Right atrium auricular region (tissue), 2 donors: ENCODE data around the gene PARG. TPM values are rescaled to one million over a fixed set of nuclear protein-coding genes. Genes with fewer than 3 reads are reported as not detected.

Experiments
- DNase-seq: peaks from one replicate; pipeline ENCODE4 v3.0.0-alpha.2; 2019; ENCODE audit warnings: low spot score
- H3K27ac ChIP-seq, 2 donors: fragments of 200-600 bp; sonication (generic); 1 replicate in 1 of 2; 2 replicates in 1 of 2; pipeline ENCODE4 v1.5.1; 2016 to 2019
- H3K27me3 ChIP-seq, 2 donors: fragments of 200-600 bp; sonication (generic); one replicate each; pipeline versions ENCODE4 v1.5.1 to v1.6.0; 2017 to 2019
- H3K36me3 ChIP-seq: fragments of 200-600 bp; sonication (generic); one replicate; pipeline ENCODE4 v1.5.1; 2016
- H3K4me1 ChIP-seq, 2 donors: fragments of 200-600 bp; sonication (generic); one replicate each; pipeline versions ENCODE4 v1.5.1 to v1.6.0; 2017 to 2019
- H3K4me3 ChIP-seq, 2 donors: fragments of 200-600 bp; sonication (generic); 1 replicate in 1 of 2; 2 replicates in 1 of 2; pipeline ENCODE4 v1.5.1; 2017 to 2019; ENCODE audit warnings: mild to moderate bottlenecking in 1 of 2, moderate library complexity in 1 of 2
- H3K9me3 ChIP-seq, 2 donors: fragments of 200-600 bp; sonication (generic); one replicate each; pipeline ENCODE4 v1.5.1; 2019
- CTCF ChIP-seq, 2 donors: fragments of 200-600 bp; sonication (generic); IDR thresholded peaks; one replicate each; pipeline ENCODE4 v1.5.1; 2019; ENCODE audit warnings: antibody characterized with exemption in 2 of 2
- total RNA-seq, 2 donors: library from RNA; depleted of rRNA; stranded (reverse); fragments of >200 nt; gene quantifications; one replicate each; pipeline ENCODE4 v1.1.0, GENCODE V29; 2016

PARG gene
- total RNA-seq, 2 donors from 2014 or later, result 16.0 to 19.5 TPM

GRCh38 chr10:49837685-49838084 lies 104.1 kb downstream of the PARG start:
- no peaks in the 10 kb centered on the region for H3K4me1 ChIP-seq
- no peaks in the 10 kb centered on the region for H3K27me3 ChIP-seq
- no peaks in the 10 kb centered on the region for H3K9me3 ChIP-seq
- H3K4me3 ChIP-seq, result no peak overlapping the region
- no peak overlapping the region for H3K27ac ChIP-seq
- DNase-seq, result no peak
- no peak for TF ChIP-seq CTCF (IDR thresholded peaks at IDR 0.05)
- peaks cover 31% of the 10 kb centered on the region for H3K36me3 ChIP-seq

- no peak for TF ChIP-seq CTCF (IDR thresholded peaks at IDR 0.05)
- Histone ChIP-seq H3K27me3 (no peaks in the 10 kb centered on the region), H3K9me3 (no peaks in the 10 kb centered on the region), H3K36me3 (peaks cover 25% of the 10 kb centered on the region), H3K4me3 (no peak overlapping the region), H3K27ac (no peak overlapping the region), H3K4me1 (no peaks in the 10 kb centered on the region)
- DNase-seq, result no peak
Measured at GRCh38 chr10:49837051-49837478, 104.8 kb downstream of the PARG start.

- Histone ChIP-seq H3K4me1 (no peaks in the 10 kb centered on the region), H3K9me3 (no peaks in the 10 kb centered on the region), H3K36me3 (peaks cover 24% of the 10 kb centered on the region), H3K4me3 (no peak overlapping the region), H3K27me3 (no peaks in the 10 kb centered on the region), H3K27ac (no peak overlapping the region)
- TF ChIP-seq CTCF (IDR thresholded peaks at IDR 0.05), result no peak
- no peak for DNase-seq
Measured at GRCh38 chr10:49834976-49835375, 106.9 kb downstream of the PARG start.

GRCh38 chr10:49834201-49834600 lies 107.6 kb downstream of the PARG start:
- H3K27ac ChIP-seq, result no peak overlapping the region
- H3K36me3 ChIP-seq, result peaks cover 16% of the 10 kb centered on the region

GRCh38 chr10:49833168-49833567 lies 108.7 kb downstream of the PARG start:
- Histone ChIP-seq H3K27me3 (no peaks in the 10 kb centered on the region), H3K9me3 (no peaks in the 10 kb centered on the region), H3K36me3 (peaks cover 7% of the 10 kb centered on the region), H3K4me1 (no peaks in the 10 kb centered on the region), H3K27ac (no peak overlapping the region), H3K4me3 (no peak overlapping the region)
- no peak for DNase-seq
- no peak for TF ChIP-seq CTCF (IDR thresholded peaks at IDR 0.05)

More at GRCh38 chr10:49834201-49834600, 107.6 kb downstream of the PARG start:
- no peaks in the 10 kb centered on the region for H3K27me3 ChIP-seq
- H3K4me1 ChIP-seq, result no peaks in the 10 kb centered on the region
- no peaks in the 10 kb centered on the region for H3K9me3 ChIP-seq
- no peak overlapping the region for H3K4me3 ChIP-seq
- no peak for DNase-seq
- no peak for TF ChIP-seq CTCF (IDR thresholded peaks at IDR 0.05)

- H3K36me3 ChIP-seq, result peaks cover 7% of the 10 kb centered on the region
- H3K4me3 ChIP-seq, result no peak overlapping the region
Measured at GRCh38 chr10:49831352-49832035, 110.3 kb downstream of the PARG start.

More at GRCh38 chr10:49831352-49832035, 110.3 kb downstream of the PARG start:
- no peak for DNase-seq
- Histone ChIP-seq H3K27me3 (no peaks in the 10 kb centered on the region), H3K27ac (no peak overlapping the region), H3K9me3 (no peaks in the 10 kb centered on the region), H3K4me1 (no peaks in the 10 kb centered on the region)
- TF ChIP-seq CTCF (IDR thresholded peaks at IDR 0.05), result no peak
